SK-N-SH treated with all-trans-retinoic acid at 6 μM for 48 hours (cell line): ENCODE results near the gene SH3PXD2A.

Experiments
- ATAC-seq: fragments of 200-7000 bp; cut with Tn5 transposase; 3 replicates; pipeline ENCODE4 v1.9.1; 2020; ENCODE audit warnings: mild to moderate bottlenecking, moderate library complexity
- ARNTL ChIP-seq: fragments of 450-650 bp; formaldehyde crosslinking; IDR thresholded peaks from 2 replicates; pipeline ENCODE4 v1.5.0; 2020; ENCODE audit warnings: low read depth, mild to moderate bottlenecking, moderate library complexity, borderline replicate concordance
- BACH2 ChIP-seq: fragments of 250-450 bp; sonication (Bioruptor Pico); IDR thresholded peaks from 2 replicates; pipeline ENCODE4 v1.9.0; 2021; ENCODE audit warnings: mild to moderate bottlenecking, borderline replicate concordance
- CSDC2 ChIP-seq: fragments of 250-450 bp; sonication (Bioruptor Pico); IDR thresholded peaks from 2 replicates; pipeline ENCODE4 v1.5.0; 2020; ENCODE audit warnings: mild to moderate bottlenecking, moderate library complexity
- GLIS3 ChIP-seq: fragments of 250-450 bp; sonication (Bioruptor Pico); IDR thresholded peaks from 2 replicates; pipeline ENCODE4 v1.5.0; 2020; ENCODE audit warnings: mild to moderate bottlenecking, moderate library complexity
- ISL1 ChIP-seq: fragments of 250-450 bp; sonication (Bioruptor Pico); IDR thresholded peaks from 2 replicates; pipeline ENCODE4 v2.1.2; 2022; ENCODE audit warnings: mild to moderate bottlenecking, moderate library complexity
- OSR1 ChIP-seq: fragments of 250-450 bp; sonication (Bioruptor Pico); IDR thresholded peaks from 2 replicates; pipeline ENCODE4 v1.8.0; 2022; ENCODE audit warnings: moderate library complexity, mild to moderate bottlenecking, inconsistent platforms
- RARB ChIP-seq: fragments of 250-450 bp; sonication (Bioruptor Pico); IDR thresholded peaks from 2 replicates; pipeline ENCODE4 v1.8.0; 2021; ENCODE audit warnings: mild to moderate bottlenecking, moderate library complexity
- SNAI2 ChIP-seq: fragments of 250-450 bp; sonication (Bioruptor Pico); IDR thresholded peaks from 2 replicates; pipeline ENCODE4 v1.5.0; 2020; ENCODE audit warnings: mild to moderate bottlenecking, moderate library complexity
- ZC3H10 ChIP-seq: fragments of 250-450 bp; sonication (Bioruptor Pico); IDR thresholded peaks from 2 replicates; pipeline ENCODE4 v1.5.1; 2021; ENCODE audit warnings: mild to moderate bottlenecking, moderate library complexity
- ZFP3 ChIP-seq: fragments of 250-450 bp; sonication (Bioruptor Pico); IDR thresholded peaks from 2 replicates; pipeline ENCODE4 v1.5.0; 2020; ENCODE audit warnings: mild to moderate bottlenecking, moderate library complexity
- ZFP30 ChIP-seq: fragments of 450-650 bp; formaldehyde crosslinking; IDR thresholded peaks from 2 replicates; pipeline ENCODE4 v1.5.0; 2022; ENCODE audit warnings: mild to moderate bottlenecking, moderate library complexity
- ZNF70 ChIP-seq: fragments of 450-650 bp; formaldehyde crosslinking; IDR thresholded peaks from 2 replicates; pipeline ENCODE4 v1.5.0; 2020; ENCODE audit warnings: mild to moderate bottlenecking, moderate library complexity
- ZNF8 ChIP-seq: fragments of 450-650 bp; formaldehyde crosslinking; IDR thresholded peaks from 2 replicates; pipeline ENCODE4 v1.5.0; 2020; ENCODE audit warnings: mild to moderate bottlenecking, moderate library complexity
- TF ChIP-seq, protein P1 (sequence below): fragments of 250-450 bp; sonication (Bioruptor Pico); IDR thresholded peaks from 2 replicates; pipeline ENCODE4 v1.8.0; 2020; ENCODE audit warnings: mild to moderate bottlenecking, moderate library complexity, borderline replicate concordance
- TF ChIP-seq, protein P2 (sequence below): fragments of 250-450 bp; sonication (Bioruptor Pico); IDR thresholded peaks from 2 replicates; pipeline ENCODE4 v1.5.1; 2020; ENCODE audit warnings: low read depth, mild to moderate bottlenecking, moderate library complexity
- TF ChIP-seq, protein P3 (sequence below): fragments of 250-450 bp; sonication (Bioruptor Pico); IDR thresholded peaks from 2 replicates; pipeline ENCODE4 v1.5.1; 2021; ENCODE audit warnings: mild to moderate bottlenecking, moderate library complexity
- TF ChIP-seq, protein P4 (sequence below): fragments of 250-450 bp; sonication (Bioruptor Pico); IDR thresholded peaks from 2 replicates; pipeline ENCODE4 v1.5.0; 2020; ENCODE audit warnings: mild to moderate bottlenecking, moderate library complexity
- TF ChIP-seq, protein P5 (sequence below): fragments of 250-450 bp; sonication (Bioruptor Pico); IDR thresholded peaks from 2 replicates; pipeline ENCODE4 v1.8.0; 2021; ENCODE audit warnings: low read depth, mild to moderate bottlenecking, moderate library complexity, borderline replicate concordance

Gene SH3PXD2A

DNA sequence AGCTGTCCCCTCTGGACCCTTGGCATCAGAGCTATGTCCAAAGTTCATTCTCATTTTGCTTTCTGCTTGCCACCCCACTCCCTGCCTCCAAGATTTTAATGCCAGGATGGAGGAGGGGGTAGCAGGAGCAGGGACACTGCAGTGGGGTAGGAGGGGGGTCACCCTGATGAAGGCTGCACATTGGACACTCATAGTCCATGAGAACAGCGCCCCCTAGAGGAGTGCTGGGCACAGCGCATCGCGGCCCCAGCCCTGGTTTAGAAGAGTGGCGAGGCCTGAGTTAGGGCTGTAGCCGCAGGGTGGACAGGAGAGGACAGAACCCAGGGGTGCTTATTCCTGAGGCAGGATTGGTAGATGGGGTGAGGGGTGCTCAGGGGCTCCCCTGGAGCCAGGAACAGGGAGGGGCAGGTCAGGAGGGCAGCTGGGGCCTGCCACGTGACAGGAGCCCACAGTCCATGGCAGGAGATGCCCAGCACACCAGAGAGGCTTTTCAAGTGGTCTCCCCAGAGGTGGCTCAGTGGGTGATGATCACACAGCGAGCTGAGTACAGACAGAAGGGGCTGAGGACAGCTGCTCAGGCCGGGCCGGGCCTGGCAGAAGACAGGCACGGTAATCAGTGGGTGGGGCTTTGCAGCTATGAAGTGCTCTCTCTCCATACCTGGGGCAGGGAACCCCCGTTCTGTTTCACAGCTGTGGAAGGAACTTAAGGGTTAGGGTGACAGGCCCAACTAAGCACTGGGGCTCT is 290.4 kb downstream of the SH3PXD2A start:
- TF ChIP-seq, protein P1, sequence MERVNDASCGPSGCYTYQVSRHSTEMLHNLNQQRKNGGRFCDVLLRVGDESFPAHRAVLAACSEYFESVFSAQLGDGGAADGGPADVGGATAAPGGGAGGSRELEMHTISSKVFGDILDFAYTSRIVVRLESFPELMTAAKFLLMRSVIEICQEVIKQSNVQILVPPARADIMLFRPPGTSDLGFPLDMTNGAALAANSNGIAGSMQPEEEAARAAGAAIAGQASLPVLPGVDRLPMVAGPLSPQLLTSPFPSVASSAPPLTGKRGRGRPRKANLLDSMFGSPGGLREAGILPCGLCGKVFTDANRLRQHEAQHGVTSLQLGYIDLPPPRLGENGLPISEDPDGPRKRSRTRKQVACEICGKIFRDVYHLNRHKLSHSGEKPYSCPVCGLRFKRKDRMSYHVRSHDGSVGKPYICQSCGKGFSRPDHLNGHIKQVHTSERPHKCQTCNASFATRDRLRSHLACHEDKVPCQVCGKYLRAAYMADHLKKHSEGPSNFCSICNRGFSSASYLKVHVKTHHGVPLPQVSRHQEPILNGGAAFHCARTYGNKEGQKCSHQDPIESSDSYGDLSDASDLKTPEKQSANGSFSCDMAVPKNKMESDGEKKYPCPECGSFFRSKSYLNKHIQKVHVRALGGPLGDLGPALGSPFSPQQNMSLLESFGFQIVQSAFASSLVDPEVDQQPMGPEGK (CRISPR knock-in tag): no peak

DNA sequence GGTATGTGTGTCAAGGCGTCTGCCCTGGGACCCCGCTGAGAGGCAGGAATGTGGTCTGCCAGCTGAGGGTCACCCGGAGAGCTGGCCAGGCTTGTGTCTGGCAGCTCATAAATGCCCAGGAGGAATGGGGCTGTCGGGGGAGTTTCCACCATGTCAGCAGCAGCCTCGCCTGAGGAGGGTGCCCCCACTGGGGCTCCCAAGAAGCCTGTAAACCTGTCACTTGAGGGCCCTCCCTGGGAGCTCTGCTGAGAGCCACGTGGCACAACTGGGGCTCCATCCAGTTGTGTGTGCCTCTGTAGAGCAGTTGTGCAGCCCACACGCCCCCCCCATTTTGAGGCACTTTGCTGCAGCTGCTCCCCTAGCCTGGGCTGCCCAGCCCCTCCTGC is 291.3 kb downstream of the SH3PXD2A start:
- TF ChIP-seq, protein P2, sequence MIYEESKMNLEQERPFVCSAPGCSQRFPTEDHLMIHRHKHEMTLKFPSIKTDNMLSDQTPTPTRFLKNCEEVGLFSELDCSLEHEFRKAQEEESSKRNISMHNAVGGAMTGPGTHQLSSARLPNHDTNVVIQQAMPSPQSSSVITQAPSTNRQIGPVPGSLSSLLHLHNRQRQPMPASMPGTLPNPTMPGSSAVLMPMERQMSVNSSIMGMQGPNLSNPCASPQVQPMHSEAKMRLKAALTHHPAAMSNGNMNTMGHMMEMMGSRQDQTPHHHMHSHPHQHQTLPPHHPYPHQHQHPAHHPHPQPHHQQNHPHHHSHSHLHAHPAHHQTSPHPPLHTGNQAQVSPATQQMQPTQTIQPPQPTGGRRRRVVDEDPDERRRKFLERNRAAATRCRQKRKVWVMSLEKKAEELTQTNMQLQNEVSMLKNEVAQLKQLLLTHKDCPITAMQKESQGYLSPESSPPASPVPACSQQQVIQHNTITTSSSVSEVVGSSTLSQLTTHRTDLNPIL (CRISPR knock-in tag): no peak
- no peak for TF ChIP-seq GLIS3 (CRISPR knock-in tag)
- TF ChIP-seq, protein P3, sequence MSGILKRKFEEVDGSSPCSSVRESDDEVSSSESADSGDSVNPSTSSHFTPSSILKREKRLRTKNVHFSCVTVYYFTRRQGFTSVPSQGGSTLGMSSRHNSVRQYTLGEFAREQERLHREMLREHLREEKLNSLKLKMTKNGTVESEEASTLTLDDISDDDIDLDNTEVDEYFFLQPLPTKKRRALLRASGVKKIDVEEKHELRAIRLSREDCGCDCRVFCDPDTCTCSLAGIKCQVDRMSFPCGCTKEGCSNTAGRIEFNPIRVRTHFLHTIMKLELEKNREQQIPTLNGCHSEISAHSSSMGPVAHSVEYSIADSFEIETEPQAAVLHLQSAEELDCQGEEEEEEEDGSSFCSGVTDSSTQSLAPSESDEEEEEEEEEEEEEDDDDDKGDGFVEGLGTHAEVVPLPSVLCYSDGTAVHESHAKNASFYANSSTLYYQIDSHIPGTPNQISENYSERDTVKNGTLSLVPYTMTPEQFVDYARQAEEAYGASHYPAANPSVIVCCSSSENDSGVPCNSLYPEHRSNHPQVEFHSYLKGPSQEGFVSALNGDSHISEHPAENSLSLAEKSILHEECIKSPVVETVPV: no peak
- TF ChIP-seq, protein P4, sequence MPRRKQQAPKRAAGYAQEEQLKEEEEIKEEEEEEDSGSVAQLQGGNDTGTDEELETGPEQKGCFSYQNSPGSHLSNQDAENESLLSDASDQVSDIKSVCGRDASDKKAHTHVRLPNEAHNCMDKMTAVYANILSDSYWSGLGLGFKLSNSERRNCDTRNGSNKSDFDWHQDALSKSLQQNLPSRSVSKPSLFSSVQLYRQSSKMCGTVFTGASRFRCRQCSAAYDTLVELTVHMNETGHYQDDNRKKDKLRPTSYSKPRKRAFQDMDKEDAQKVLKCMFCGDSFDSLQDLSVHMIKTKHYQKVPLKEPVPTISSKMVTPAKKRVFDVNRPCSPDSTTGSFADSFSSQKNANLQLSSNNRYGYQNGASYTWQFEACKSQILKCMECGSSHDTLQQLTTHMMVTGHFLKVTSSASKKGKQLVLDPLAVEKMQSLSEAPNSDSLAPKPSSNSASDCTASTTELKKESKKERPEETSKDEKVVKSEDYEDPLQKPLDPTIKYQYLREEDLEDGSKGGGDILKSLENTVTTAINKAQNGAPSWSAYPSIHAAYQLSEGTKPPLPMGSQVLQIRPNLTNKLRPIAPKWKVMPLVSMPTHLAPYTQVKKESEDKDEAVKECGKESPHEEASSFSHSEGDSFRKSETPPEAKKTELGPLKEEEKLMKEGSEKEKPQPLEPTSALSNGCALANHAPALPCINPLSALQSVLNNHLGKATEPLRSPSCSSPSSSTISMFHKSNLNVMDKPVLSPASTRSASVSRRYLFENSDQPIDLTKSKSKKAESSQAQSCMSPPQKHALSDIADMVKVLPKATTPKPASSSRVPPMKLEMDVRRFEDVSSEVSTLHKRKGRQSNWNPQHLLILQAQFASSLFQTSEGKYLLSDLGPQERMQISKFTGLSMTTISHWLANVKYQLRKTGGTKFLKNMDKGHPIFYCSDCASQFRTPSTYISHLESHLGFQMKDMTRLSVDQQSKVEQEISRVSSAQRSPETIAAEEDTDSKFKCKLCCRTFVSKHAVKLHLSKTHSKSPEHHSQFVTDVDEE (CRISPR knock-in tag): no peak
- TF ChIP-seq, protein P5, sequence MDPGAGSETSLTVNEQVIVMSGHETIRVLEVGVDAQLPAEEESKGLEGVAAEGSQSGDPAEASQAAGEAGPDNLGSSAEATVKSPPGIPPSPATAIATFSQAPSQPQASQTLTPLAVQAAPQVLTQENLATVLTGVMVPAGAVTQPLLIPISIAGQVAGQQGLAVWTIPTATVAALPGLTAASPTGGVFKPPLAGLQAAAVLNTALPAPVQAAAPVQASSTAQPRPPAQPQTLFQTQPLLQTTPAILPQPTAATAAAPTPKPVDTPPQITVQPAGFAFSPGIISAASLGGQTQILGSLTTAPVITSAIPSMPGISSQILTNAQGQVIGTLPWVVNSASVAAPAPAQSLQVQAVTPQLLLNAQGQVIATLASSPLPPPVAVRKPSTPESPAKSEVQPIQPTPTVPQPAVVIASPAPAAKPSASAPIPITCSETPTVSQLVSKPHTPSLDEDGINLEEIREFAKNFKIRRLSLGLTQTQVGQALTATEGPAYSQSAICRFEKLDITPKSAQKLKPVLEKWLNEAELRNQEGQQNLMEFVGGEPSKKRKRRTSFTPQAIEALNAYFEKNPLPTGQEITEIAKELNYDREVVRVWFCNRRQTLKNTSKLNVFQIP (CRISPR knock-in tag): no peak
- TF ChIP-seq, all 23 proteins: peak for 0
- ATAC-seq: no peak; the same call in 2 of the 3 replicates

More for the DNA sequence above, 290.4 kb downstream of the SH3PXD2A start:
- ATAC-seq: peak; percentile 81

DNA sequence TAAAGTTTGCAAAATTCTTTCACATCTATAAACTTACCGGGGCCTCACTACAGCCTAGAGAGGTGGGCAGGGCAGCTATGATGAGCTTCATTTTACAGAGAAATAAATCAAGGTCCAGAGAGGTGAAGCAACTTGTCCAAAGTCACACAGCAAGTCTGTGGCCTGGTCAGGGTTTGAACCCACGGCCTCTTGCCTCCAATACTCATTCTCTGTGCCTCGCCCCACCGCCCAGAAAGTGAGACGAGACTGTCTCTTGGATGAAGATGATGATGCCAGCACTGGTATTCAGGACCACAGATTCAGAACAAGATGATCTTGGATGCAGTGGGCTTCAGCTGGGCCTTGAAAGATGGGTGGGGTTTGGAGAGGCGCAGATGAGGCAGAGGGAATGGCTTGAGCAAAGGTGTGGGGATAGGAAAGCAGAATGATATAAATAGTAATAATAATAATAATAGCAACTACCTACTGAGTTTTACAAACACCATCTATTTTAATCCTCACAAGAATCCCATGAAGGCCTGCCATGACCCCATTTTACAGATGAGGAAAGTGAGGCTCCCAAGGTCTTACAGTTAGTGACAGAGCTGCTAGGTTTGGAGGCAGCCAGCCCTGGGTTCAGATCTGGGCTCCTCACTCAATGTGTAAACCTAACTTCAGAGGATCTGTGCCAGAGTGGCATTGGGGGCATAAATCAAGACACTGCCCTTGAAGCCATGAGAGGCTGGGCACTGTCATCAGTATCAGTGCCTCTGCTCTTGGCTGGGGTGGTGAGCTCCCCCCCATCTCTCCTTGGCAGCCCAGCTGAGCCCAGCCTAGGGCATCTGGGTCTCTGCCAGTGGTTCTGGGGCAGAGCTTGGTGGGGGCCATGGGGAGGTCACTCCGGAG is 291.9 kb downstream of the SH3PXD2A start:
- ATAC-seq: no peak
- TF ChIP-seq ZNF70 (CRISPR knock-in tag) (no peak), CSDC2 (no peak), SNAI2 (no peak), ZFP30 (no peak), BACH2 (CRISPR knock-in tag) (no peak), ARNTL (CRISPR knock-in tag) (no peak), OSR1 (CRISPR knock-in tag) (no peak), GLIS3 (CRISPR knock-in tag) (no peak), ZFP3 (no peak), RARB (CRISPR knock-in tag) (no peak), ISL1 (CRISPR knock-in tag) (no peak), ZC3H10 (CRISPR knock-in tag) (no peak), ZNF8 (CRISPR knock-in tag) (no peak)
- TF ChIP-seq, protein P5 (CRISPR knock-in tag): no peak
- TF ChIP-seq, protein P4 (CRISPR knock-in tag): no peak
- TF ChIP-seq, protein P3: no peak
